IMR-90 (cell line): ENCODE results near the gene MT3. TPM values are rescaled to one million over a fixed set of nuclear protein-coding genes. Genes with fewer than 3 reads are reported as not detected.

Experiments
- ATAC-seq: fragments of 200-7000 bp; cut with Tn5 transposase; 2 replicates; pipeline ENCODE4 v1.9.1; 2020; ENCODE audit warnings: low read depth, mild to moderate bottlenecking, moderate library complexity
- BruUV-seq: library from RNA; stranded (reverse); fragments of 400-500 nt; replicated peaks from 2 replicates; lab custom pipeline; 2021; lab: Mats Ljungman, UMichigan
- CTCF ChIA-PET: fragments of 300-600 bp; formaldehyde crosslinking; extraction: SDS; loops from one replicate; lab custom pipeline; 2021; ENCODE audit warnings: antibody characterized with exemption; lab: Yijun Ruan, JAX
- POLR2A ChIA-PET: fragments of 300-600 bp; sonication (Branson Sonifier 250); formaldehyde crosslinking; loops from one replicate; lab custom pipeline; 2022; ENCODE audit warnings: antibody characterized with exemption; ENCODE audit not compliant: unreplicated experiment; lab: Charles Lee
- DNase-seq: peaks from one replicate; pipeline ENCODE4 v3.0.0; 2013
- H2AFZ ChIP-seq: replicated peaks from 2 replicates; pipeline ENCODE3; 2013; ENCODE audit warnings: low read length, mild to moderate bottlenecking; ENCODE audit not compliant: poor library complexity
- H2AK5ac ChIP-seq: 2 replicates; pipeline ENCODE4 v1.6.1; 2013; ENCODE audit warnings: low read depth, low read length, inconsistent platforms
- H2AK9ac ChIP-seq: replicated peaks from 2 replicates; pipeline ENCODE3; 2013; ENCODE audit warnings: mild to moderate bottlenecking, low read depth, low read length, moderate library complexity; ENCODE audit not compliant: poor library complexity
- H2BK120ac ChIP-seq: 2 replicates; pipeline ENCODE4 v1.6.1; 2013; ENCODE audit warnings: low read depth, low read length, inconsistent platforms
- H2BK15ac ChIP-seq: 3 replicates; pipeline ENCODE4 v1.6.1; 2013; ENCODE audit warnings: low read depth, low read length, inconsistent platforms
- H2BK20ac ChIP-seq: 2 replicates; pipeline ENCODE4 v1.6.1; 2013; ENCODE audit warnings: low read depth, mild to moderate bottlenecking, inconsistent platforms, low read length, moderate library complexity
- H2BK5ac ChIP-seq: 2 replicates; pipeline ENCODE4 v1.6.1; 2013; ENCODE audit warnings: mild to moderate bottlenecking, low read depth, low read length, inconsistent platforms; ENCODE audit not compliant: poor library complexity, severe bottlenecking
- H3K14ac ChIP-seq: replicated peaks from 2 replicates; pipeline ENCODE4 v1.6.1; 2013; ENCODE audit warnings: low read depth, low read length, inconsistent platforms
- H3K18ac ChIP-seq: 2 replicates; pipeline ENCODE4 v1.6.1; 2013; ENCODE audit warnings: low read depth, low read length, control low read depth
- H3K23ac ChIP-seq: 2 replicates; pipeline ENCODE4 v1.6.1; 2013; ENCODE audit warnings: low read depth, low read length, inconsistent platforms
- H3K27ac ChIP-seq: 2 replicates; pipeline ENCODE4 v1.5.1; 2013; ENCODE audit warnings: mild to moderate bottlenecking, control low read depth, low read length; ENCODE audit not compliant: insufficient read depth
- H3K27me3 ChIP-seq: 2 replicates; pipeline ENCODE4 v1.6.1; 2013; ENCODE audit warnings: low read length; ENCODE audit not compliant: control insufficient read depth, insufficient read depth
- H3K36me3 ChIP-seq: 2 replicates; pipeline ENCODE4 v1.6.1; 2013; ENCODE audit warnings: low read length, mixed read lengths; ENCODE audit not compliant: control insufficient read depth, insufficient read depth
- H3K4ac ChIP-seq: 2 replicates; pipeline ENCODE4 v1.6.1; 2013; ENCODE audit warnings: low read depth, low read length, inconsistent platforms
- H3K4me1 ChIP-seq: 2 replicates; pipeline ENCODE4 v1.6.1; 2013; ENCODE audit warnings: low read length, mixed read lengths; ENCODE audit not compliant: control insufficient read depth, insufficient read depth
- H3K4me2 ChIP-seq: 2 replicates; pipeline ENCODE4 v1.6.1; 2013; ENCODE audit warnings: low read depth, mild to moderate bottlenecking, control low read depth, low read length, moderate library complexity
- H3K4me3 ChIP-seq: 2 replicates; pipeline ENCODE4 v1.5.1; 2013; ENCODE audit warnings: low read depth, mild to moderate bottlenecking, control low read depth, low read length, moderate library complexity; ENCODE audit not compliant: insufficient read depth
- H3K56ac ChIP-seq: 2 replicates; pipeline ENCODE4 v1.6.1; 2013; ENCODE audit warnings: low read length, inconsistent platforms; ENCODE audit not compliant: insufficient read depth; ENCODE audit errors: extremely low read depth
- H3K79me1 ChIP-seq, 2 experiments: 2 replicates each; pipeline ENCODE4 v1.6.1; 2013; ENCODE audit warnings: low read length in 2 of 2, inconsistent platforms in 1 of 2, low read depth in 1 of 2
- H3K9ac ChIP-seq: 2 replicates; pipeline ENCODE4 v1.6.1; 2013; ENCODE audit warnings: low read depth, low read length, control low read depth
- H3K9me1 ChIP-seq: 2 replicates; pipeline ENCODE4 v1.6.1; 2013; ENCODE audit warnings: low read length, inconsistent platforms; ENCODE audit not compliant: insufficient read depth
- H3K9me3 ChIP-seq: 2 replicates; pipeline ENCODE4 v1.6.1; 2013; ENCODE audit warnings: low read length; ENCODE audit not compliant: control insufficient read depth, insufficient read depth
- H4K20me1 ChIP-seq: 2 replicates; pipeline ENCODE4 v1.6.1; 2013; ENCODE audit warnings: low read length, inconsistent platforms; ENCODE audit not compliant: insufficient read depth
- H4K5ac ChIP-seq: 2 replicates; pipeline ENCODE4 v1.6.1; 2013; ENCODE audit warnings: mild to moderate bottlenecking, low read depth, low read length, control low read depth
- H4K8ac ChIP-seq, 2 experiments: 2 replicates each; pipeline ENCODE4 v1.6.1; 2013; ENCODE audit warnings: low read depth in 2 of 2, low read length in 2 of 2, control low read depth in 1 of 2, inconsistent platforms in 1 of 2
- H4K91ac ChIP-seq: 2 replicates; pipeline ENCODE4 v1.6.1; 2013; ENCODE audit warnings: low read depth, low read length, inconsistent platforms; ENCODE audit not compliant: insufficient read depth
- BHLHE40 ChIP-seq: fragments of 150-350 bp; IDR thresholded peaks from 2 replicates; pipeline ENCODE4 v1.6.1; 2016; ENCODE audit warnings: mild to moderate bottlenecking, low read depth, low read length
- MAFK ChIP-seq: IDR thresholded peaks from 2 replicates; pipeline ENCODE4 v1.6.1; 2012; ENCODE audit warnings: low read depth, low read length, improper control_type of control experiment
- MAZ ChIP-seq: IDR thresholded peaks from 2 replicates; pipeline ENCODE4 v1.6.1; 2012; ENCODE audit warnings: low read depth, mild to moderate bottlenecking, low read length, improper control_type of control experiment, moderate library complexity, borderline replicate concordance
- MXI1 ChIP-seq: IDR thresholded peaks from 2 replicates; pipeline ENCODE4 v1.6.1; 2012; ENCODE audit warnings: low read depth, mild to moderate bottlenecking, low read length, moderate library complexity, borderline replicate concordance
- POLR2A ChIP-seq: IDR thresholded peaks from 2 replicates; pipeline ENCODE4 v1.6.1; 2012; ENCODE audit warnings: mild to moderate bottlenecking, low read depth, low read length
- RAD21 ChIP-seq: IDR thresholded peaks from 2 replicates; pipeline ENCODE4 v1.6.1; 2012; ENCODE audit warnings: low read length, improper control_type of control experiment
- RFX5 ChIP-seq: IDR thresholded peaks from 2 replicates; pipeline ENCODE4 v1.8.0; 2012; ENCODE audit warnings: low read depth, mild to moderate bottlenecking, low read length, moderate library complexity
- SMC3 ChIP-seq: fragments of 150-350 bp; IDR thresholded peaks from 2 replicates; pipeline ENCODE4 v1.6.1; 2016; ENCODE audit warnings: low read depth, mild to moderate bottlenecking, antibody characterized with exemption, low read length, moderate library complexity
- WGBS, 2 experiments: methylation state at CpG; one replicate each; pipeline versions ENCODE4 v1.1.5 to v1.1.7; 2013; ENCODE audit warnings: missing lambda C conversion rate in 2 of 2; ENCODE audit not compliant: insufficient read length in 1 of 2; ENCODE audit errors: extremely low coverage in 2 of 2; 5-methylcytosine and 5-hydroxymethylcytosine counted together
- dilution Hi-C: fragments of 300-500 bp; cut with HindIII; formaldehyde crosslinking; loops from one replicate; pipeline ENCODE4 v1.14.3; 2018; ENCODE audit warnings: low sequenced_read_pairs; ENCODE audit not compliant: unreplicated experiment
- in situ Hi-C: fragments of 300-500 bp; cut with MboI; formaldehyde crosslinking; loops from 3 replicates; pipeline ENCODE4 v1.14.3; 2019; ENCODE audit warnings: low sequenced_read_pairs, inconsistent platforms, mixed read lengths
- intact Hi-C: fragments of 100-400 bp; cut with micrococcal nuclease; formaldehyde crosslinking; loops from 2 replicates; pipeline ENCODE4 v1.10.0; 2022
- polyA plus RNA-seq, 3 experiments: library from polyadenylated mRNA; depleted of rRNA; stranded (reverse); fragments of >200 nt; gene quantifications; 2 replicates each; pipeline ENCODE4 v1.2.3, GENCODE V29; 2012; ENCODE audit warnings: low replicate concordance in 1 of 3
- total RNA-seq: library from RNA; depleted of rRNA; stranded (reverse); fragments of >200 nt; gene quantifications from 2 replicates; pipeline ENCODE4 v1.2.3, GENCODE V29; 2012

Gene MT3
- total and polyA plus RNA-seq, 2 of the 4 experiments (the other 2 are of a cell fraction), result 0.62 TPM; not detected in 1

- no peak overlapping the region for H2BK20ac ChIP-seq
- in situ Hi-C loops, result no loop called here
- no peaks in the 10 kb centered on the region; the same call in 1 of the 2 replicates for H3K4me1 ChIP-seq
- H4K8ac ChIP-seq, result no peak overlapping the region
- H3K27me3 ChIP-seq, result peaks cover 89% of the 10 kb centered on the region
- ChIA-PET POLR2A (no interaction called here), CTCF (no interaction called here)
- ATAC-seq (no peak), DNase-seq (no peak)
- no peak overlapping the region for H3K27ac ChIP-seq
- no peaks in the 10 kb centered on the region for H3K9me1 ChIP-seq
- no peak overlapping the region for H2AK9ac ChIP-seq
- no peak overlapping the region for H2BK15ac ChIP-seq
- TF ChIP-seq POLR2A (no peak), SMC3 (no peak), BHLHE40 (no peak), MAZ (no peak), MAFK (no peak), MXI1 (no peak), RAD21 (no peak), RFX5 (no peak)
- H3K56ac ChIP-seq, result no peak overlapping the region
- H3K9ac ChIP-seq, result no peak overlapping the region
- no TSS peak for BruUV-seq
- no peak overlapping the region for H3K4me2 ChIP-seq
- H4K20me1 ChIP-seq, result no peaks in the 10 kb centered on the region
- H4K5ac ChIP-seq, result no peak overlapping the region
- H2AFZ ChIP-seq, result no peak overlapping the region
- dilution Hi-C loops, result no loop called here
- H3K18ac ChIP-seq, result no peak overlapping the region
- peaks cover 2% of the 10 kb centered on the region; the same call in 1 of the 2 replicates for H3K9me3 ChIP-seq
- intact Hi-C loops, result no loop called here
- H4K91ac ChIP-seq, result no peak overlapping the region
- no peak overlapping the region for H3K14ac ChIP-seq
- no peaks in the 10 kb centered on the region for H3K36me3 ChIP-seq
- H3K4ac ChIP-seq, result no peak overlapping the region
- no peaks in the 10 kb centered on the region for H3K79me1 ChIP-seq
- H3K23ac ChIP-seq, result no peak overlapping the region
- no peak overlapping the region for H2BK120ac ChIP-seq
- WGBS, 2 experiments, result no CpG with 5 or more reads among the region's 9 CpGs
- no peak overlapping the region for H2BK5ac ChIP-seq
- H2AK5ac ChIP-seq, result no peak overlapping the region
- no peak overlapping the region for H3K4me3 ChIP-seq
Measured at GRCh38 chr16:56636616-56637413, 47.5 kb downstream of the MT3 start.
